Measurements from ENCODE around the gene LRRC46. TPM values are rescaled to one million over a fixed set of nuclear protein-coding genes. Genes with fewer than 3 reads are reported as not detected.

The LRRC46 gene, protein sequence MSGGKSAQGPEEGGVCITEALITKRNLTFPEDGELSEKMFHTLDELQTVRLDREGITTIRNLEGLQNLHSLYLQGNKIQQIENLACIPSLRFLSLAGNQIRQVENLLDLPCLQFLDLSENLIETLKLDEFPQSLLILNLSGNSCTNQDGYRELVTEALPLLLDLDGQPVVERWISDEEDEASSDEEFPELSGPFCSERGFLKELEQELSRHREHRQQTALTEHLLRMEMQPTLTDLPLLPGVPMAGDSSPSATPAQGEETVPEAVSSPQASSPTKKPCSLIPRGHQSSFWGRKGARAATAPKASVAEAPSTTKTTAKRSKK
- 0.12 TPM in 1 of 2 replicates, not detected in the other for total RNA-seq (2014; rRNA removed; shearing (Covaris generic))

DNA sequence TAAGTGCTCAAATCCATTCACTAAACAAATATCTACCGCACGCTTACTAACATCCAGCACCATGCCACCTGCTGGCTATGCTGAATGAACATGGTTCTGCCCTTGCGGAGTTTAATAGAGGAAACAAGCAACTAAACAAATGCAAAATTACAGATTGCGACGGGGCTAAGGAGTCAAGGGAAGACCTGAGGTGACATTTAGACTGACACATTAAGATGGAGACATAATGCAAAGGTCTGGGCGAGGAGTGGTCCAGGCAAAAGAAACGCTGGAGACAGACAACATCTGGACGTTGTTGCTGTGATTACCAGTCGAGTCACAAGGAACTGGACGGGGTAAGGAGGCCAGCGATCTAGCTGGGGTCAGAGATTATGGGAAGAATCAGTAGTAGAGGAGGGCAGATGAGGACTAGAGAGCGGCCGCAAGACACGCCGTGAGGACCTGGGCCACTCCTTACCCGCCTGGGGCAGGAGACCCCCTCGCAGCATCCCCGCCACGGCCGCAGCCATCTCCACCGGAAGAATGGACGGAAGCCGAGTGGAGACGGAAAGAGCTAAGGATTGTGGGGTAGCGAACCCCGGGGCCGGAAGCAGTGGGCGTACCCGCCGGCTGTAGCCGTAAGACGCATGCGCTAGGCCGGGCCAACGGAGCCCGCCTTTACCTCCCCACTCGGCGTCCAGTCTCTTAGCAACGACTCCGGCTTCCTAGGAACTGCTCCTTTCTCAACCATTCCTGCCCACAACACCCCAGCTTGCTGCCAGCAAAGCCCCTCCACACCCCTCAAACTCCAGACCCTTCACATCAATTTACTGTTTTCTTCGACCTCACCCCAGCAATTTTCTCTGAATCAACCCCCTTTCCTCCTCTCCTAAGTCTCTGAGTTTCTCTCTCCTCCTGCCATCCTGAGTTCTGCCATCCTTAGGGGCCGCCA lies at the start of gene LRRC46, which contains the start of gene MRPL10:
Gene LRRC46, plus strand, starts transcription at position 668 of the 931 bp plus-strand sequence. CDS start 320 bp downstream, outside the sequence.
Gene MRPL10, minus strand, starts transcription at position 539 of the 931 bp plus-strand sequence. Its CDS starts 30 bp downstream, at position 509.
- peak; percentile 89 for DNase-seq (ENCODE audit: low read depth)

DNA sequence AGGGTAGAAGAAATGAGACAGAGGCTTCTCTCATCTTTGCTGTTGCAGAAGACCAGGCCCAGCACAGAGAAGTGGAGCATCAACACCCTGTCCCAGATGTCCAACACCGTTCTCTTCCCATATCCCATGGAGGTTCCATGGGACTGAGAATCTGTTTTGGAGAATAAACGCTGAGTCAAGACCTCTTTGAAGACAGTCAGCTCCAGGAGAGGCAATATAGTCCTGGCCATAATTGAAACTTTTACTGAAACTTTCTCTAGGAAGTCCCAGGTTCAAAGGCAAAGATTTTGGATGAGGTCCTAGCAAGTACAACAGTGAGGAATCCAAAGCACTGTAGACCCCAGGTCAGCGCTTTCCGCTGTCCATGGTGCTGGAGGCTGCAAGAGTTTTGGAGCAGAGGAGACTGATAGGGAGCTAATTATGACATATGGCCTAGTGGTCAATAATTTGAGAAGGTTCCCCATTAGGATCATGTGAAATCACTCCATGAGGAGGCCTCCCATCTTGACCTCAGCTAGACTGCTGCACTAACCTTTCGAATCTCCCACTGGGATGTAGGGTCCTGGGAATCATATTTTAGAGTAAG lies 45.8 kb upstream of the LRRC46 start:
- peak; percentile 8 for DNase-seq (ENCODE audit: low read depth)

DNA sequence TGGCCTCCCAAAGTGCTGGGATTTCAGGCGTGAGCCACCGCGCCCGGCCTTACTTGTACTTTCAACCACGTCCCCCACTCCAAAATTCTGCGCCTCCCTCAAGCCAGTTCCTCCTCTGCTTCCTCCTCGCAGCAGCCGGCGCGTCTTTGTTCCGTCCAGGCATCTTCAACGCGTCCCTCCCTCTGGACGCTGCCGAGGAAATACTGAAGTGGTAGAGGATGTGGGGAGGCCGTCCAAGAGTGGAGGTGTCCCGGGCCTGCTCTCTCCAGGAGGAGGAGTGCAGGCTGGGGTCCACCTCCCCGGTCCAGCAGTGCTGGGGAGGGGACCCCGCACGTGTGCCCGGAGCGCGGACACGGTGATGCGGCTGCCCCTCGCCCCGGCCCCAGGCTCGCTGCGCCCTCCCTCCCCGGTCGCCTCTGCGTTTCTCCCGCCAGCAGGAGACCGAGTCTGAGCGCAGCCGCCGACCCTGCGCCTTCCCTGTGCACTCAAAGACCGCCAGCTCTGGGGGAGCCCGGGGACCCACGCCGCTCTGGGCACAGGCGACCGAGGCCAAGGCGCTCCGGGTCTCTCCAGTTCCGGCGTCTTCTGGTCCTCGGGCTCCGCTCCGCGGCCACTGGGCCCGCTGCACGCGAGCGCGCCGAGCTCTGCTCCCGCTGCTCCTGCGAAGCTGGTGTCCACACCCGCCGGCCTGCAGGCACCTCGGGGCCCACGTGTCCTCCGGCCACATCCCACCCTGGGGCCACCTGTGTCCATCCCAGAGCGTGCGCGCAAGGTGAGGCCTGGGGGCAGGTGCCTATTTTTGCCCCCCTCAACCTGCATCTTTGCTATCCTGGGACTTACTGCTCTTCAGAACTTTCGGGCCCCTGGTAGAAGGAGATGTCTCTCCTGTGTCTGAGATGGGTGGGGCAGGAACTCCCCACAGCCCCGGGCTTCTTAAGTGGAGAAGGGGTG lies 41.6 kb upstream of the LRRC46 start:
- DNase-seq (ENCODE audit: low read depth): peak; percentile 57

DNA sequence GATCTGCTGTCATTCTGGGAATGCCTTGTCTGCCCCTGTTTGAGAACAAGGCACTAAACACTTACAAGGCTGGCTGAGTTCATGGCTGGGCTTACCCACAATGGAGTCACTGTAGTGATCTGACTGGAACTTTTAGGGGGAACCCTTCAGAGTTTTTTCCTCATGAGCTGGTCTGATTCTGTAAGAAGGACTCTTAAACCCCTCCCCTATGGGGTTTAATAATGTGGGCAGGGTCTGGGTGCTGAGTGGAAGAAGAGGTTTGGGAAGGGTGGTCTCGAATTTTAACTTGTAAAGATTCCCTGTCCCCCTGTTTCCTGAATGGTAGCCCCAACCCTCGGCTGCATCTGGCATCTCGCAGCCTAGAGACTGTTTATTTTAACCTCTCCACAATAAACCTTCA lies 40.4 kb upstream of the LRRC46 start:
- DNase-seq (ENCODE audit: low read depth): no peak

DNA sequence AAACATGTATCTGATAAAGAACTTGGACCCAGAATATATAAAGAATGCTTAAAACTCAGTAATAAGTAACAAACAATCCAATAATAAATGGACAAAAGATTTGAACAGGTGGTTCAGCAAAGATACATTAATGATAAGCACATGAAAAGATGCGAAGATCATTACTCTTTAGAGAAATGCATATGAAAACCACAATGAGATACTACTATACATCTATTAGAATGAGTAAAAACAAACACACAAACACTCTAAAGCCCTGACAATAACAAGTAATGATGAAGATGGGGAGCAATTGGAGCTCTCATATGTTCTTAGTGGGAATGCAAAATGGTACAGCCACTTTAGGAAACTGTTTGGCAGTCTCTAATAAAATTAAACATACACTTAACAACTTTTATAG lies 39.0 kb upstream of the LRRC46 start:
- no peak for DNase-seq (ENCODE audit: low read depth)

DNA sequence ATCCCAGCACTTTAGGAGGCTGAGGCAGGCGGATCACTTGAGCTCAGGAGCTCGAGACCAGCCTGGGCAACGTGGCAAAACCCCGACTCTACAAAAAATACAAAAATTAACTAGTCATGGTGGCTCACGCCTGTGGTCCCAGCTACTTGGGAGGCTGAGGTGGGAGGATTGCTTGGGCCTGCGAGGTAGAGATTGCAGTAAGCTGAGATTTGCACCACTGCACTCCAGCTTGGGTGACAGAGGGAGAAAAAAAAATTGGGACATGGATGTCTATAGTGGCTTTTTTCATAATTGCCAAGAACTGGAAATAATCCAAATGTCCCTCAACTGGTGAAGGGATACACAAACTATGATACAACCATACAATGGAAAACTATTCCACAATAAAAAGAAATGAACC lies 38.5 kb upstream of the LRRC46 start:
- DNase-seq (ENCODE audit: low read depth): no peak

DNA sequence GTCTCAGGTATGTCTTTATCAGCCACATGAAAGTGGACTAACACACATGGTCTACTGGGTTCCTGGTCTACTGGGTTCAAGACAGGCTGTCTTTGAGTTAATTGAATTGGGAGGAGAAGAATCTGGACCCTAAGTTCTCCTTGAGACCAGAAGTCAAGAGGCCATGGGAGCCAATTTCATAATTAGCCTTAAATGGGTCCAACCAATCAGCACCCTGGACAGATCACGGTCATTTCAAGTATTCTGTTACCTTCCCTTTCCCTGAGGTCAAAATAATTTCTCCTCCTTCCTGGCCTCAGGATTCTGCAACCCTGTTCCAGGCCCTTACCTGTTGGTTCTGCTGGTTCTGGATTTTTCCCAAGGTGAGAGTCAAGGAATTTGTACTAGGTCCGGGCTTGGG lies 33.7 kb upstream of the LRRC46 start:
- DNase-seq (ENCODE audit: low read depth): peak; percentile 20

DNA sequence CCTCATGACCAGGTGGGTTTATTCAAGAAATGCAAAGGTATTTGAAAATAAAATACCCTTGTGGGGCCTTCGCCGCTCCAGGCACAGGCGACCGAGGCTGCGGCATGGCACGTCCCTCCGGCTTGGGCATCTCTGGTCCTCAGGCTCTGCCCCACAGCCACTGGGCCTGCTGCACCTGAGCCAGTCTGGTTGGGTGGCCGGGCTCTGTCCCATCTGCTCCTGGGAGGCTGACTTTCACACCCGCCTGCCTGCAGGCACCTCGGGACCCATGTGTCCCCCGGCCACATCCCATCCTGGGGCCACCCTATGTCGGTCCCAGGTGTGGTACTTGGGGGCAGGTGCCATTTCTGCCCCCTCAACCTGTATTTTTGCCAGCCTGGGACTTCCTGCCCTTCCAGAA lies 30.8 kb upstream of the LRRC46 start:
- DNase-seq (ENCODE audit: low read depth): no peak

DNA sequence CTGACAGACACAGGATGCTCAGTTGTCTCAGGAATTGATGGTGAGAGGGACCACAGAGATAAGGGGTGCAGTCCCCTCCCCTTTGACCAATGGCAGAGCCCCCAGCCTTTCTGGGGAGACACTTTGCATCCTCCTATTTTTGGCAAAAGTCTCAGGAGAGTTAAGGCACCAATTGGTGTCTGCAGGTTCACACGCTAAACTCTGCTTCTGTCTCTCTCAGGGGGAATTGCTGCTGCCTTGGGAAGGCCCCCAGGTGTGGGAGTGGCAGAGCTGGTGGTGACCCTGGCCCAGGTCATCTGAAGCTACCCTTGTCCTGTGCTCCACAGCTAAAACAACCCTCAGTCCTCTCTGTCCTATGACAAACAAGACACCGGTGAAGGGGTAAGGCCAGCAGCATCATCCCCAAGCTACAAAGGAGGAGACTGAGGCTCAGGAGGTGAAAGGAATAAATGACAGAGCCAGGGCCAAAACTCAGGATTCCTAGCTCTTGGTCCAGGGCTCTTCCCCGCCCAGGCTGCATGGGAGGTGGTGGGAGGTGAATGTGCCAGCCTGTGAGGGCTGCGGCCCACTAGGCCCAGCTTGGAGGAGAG lies 30.2 kb upstream of the LRRC46 start:
- DNase-seq (ENCODE audit: low read depth): no peak

DNA sequence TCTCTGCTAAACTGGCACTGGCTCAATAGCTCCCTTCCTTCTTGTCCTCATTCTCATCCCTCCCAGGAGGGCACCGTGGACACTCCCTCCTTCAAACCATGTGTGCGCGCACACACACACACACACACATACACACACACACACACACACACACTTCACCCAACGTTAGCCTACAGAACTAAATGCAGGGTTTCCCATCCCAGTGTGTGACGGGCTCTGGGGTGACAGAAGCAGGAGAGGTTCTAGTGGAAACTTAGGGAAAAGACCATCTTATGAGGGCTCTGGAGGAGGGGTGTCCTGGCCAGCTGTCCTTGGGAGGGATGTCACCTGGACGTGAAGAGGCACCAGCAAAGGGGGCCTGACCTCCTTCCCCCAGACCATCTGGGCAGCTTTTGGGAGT lies 29.6 kb upstream of the LRRC46 start:
- no peak for DNase-seq (ENCODE audit: low read depth)

DNA sequence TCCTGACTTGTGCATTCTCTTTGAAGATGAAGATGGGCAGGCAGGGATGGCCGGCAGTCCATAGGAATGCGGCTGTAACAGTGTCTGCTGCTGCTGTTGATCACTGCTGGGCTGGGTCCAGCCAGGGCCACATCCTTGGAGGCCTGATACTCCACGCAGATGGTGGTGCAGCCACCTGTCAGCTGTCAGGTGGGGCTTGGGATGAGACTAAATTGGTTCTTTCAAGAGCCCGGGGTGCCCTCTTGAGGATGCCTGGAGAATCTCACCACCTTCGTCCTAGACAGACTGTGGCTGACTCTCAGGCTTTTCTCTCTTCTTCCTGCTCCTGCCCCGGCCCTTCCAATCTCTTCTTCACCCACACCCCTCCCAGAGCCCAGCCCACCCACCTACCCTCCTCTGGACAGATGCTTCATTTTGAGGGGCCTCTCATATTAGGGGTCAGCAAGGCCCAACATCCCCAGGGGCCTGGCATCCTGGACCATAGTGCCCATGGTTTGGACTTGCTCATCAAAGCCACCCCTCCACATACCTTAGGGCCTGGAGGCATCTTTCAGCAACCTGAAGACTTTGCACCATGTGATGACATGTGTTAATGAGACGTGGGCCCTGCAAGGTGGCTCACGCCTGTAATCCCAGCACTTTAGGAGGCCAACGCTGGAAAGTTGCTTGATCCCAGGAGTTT lies 29.0 kb upstream of the LRRC46 start:
- peak; percentile 57 for DNase-seq (ENCODE audit: low read depth)

DNA sequence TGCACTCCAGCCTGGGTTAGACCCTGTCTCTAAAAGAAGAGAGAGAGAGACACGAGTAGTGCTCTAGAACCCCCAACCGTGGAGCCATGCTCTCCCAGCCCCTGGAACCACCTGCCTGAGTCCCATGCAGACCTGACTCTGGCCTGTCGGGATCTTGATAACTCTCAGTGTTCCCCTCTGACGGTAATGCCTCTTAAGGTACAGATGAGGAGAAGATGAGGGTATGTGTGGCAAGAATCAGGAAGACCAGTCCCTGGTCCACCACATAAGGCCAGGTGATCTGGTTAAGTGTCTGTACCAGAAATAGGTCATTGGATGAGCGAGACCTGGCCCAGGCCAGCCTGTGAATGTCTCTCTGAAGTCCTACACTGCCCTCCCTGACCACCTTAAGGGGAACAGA lies 28.3 kb upstream of the LRRC46 start:
- DNase-seq (ENCODE audit: low read depth): no peak

DNA sequence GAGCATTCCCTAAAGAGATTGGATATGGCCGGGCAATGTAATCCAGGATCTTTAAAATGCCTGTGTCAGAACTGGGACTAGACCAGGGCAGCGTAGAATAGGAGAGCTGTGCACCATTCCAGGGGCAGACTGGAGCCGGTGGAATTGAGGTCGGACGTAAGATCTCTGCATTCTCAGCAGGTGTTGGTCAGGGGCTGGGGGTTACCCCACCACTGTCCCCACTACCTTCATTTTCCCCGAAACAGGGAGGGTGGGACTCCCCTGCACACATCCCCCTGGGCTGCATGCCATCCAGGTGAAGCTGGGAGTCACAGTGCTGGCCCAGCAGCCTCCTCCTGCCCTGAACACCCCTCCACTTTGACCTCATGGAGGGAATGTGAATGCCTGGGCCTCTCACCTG lies 27.7 kb upstream of the LRRC46 start:
- DNase-seq (ENCODE audit: low read depth): no peak

DNA sequence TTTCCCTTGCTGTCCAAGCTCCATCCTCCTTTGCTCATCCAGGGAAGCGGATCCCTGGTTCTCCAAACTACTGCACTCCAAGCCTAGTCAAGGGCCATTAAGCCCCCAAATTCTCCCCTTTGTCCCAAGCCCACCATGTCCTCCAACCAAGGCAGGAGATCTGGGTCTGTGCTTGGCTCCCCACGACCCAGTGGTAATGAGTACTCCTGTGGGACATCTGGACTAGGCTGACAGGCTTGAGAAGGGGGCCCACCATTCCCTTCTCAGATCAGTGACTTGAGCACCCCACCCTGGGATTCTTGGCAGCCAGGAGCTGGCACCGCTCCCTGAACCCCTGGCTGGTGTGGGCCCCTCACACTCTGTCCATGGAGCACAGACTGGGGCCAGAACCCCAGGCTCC lies 27.0 kb upstream of the LRRC46 start:
- DNase-seq (ENCODE audit: low read depth): no peak

DNA sequence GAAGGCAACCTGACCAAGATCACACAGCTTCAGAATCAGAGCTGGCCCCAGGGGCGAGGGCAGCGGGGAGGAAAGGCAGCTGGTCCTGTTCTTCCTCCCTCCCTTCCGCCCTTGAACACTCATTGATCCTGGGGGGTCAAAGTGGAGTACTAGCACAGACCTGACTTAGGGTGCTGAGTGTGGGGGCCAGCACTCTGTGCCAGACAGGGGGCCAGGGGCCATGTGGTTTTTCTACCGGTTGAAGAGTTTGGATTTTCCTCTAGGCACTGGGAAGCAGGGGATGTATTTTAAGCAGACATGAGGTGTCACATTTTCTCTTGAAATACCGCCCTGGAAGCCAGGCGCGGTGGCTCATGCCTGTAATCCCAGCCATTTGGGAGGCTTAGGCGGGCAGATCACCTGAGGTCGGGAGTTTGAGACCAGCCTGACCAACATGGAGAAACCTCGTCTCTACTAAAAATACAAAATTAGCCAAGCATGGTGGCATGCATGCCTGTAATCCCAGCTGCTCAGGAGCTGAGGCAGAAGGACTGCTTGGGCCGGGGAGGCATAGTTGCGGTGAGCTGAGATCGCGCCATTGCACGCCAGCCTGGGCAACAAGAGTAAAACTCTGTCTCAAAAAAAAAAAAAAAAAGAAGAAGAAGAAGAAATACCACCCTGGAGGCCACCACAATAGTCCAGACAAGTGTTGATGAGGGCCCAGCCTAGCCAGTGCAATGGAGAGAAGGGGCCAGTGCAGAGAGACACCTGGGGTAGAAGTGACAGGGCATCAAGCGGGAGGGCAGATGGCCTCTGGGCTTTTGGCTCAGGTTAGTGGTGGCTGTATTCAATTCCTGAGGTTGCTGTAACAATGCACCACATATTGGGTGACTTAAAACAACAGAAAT lies 25.2 kb upstream of the LRRC46 start:
- DNase-seq (ENCODE audit: low read depth): no peak

DNA sequence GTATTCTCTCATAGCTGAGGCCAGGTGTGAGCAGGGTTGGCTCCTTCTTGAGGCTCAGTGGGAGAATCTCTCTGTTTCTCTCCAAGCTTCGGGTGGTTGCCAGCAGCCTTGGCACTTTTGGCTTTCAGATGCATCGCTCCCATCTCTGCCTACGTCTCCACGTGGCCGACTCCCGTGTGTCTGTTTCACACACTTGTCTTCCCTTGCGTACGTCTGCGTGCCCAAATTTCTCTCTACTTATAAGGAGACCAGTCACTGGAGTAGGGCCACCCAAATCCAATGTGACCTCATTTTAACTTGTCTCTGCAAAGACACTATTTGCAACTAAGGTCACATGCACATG lies 24.6 kb upstream of the LRRC46 start:
- DNase-seq (ENCODE audit: low read depth): no peak

DNA sequence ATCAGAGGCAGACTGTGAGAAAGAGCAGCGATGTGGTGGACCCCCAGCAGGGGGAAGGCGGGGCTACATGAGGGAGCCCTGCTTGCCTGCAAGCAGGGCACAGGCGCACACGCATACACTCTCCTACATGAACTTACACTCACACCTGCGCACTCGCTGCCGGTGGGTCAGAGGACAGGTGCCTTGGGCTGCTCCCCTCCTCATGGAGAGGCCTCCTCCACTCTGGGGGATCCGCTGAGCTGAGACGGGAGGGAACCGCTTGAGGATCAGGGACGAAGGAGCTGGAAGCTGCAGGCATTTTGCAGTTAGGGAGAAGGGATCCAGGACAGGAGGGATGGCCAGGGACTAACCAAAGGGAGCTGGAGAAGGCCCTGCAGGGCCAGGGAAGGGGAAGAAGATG lies 24.0 kb upstream of the LRRC46 start:
- DNase-seq (ENCODE audit: low read depth): no peak

DNA sequence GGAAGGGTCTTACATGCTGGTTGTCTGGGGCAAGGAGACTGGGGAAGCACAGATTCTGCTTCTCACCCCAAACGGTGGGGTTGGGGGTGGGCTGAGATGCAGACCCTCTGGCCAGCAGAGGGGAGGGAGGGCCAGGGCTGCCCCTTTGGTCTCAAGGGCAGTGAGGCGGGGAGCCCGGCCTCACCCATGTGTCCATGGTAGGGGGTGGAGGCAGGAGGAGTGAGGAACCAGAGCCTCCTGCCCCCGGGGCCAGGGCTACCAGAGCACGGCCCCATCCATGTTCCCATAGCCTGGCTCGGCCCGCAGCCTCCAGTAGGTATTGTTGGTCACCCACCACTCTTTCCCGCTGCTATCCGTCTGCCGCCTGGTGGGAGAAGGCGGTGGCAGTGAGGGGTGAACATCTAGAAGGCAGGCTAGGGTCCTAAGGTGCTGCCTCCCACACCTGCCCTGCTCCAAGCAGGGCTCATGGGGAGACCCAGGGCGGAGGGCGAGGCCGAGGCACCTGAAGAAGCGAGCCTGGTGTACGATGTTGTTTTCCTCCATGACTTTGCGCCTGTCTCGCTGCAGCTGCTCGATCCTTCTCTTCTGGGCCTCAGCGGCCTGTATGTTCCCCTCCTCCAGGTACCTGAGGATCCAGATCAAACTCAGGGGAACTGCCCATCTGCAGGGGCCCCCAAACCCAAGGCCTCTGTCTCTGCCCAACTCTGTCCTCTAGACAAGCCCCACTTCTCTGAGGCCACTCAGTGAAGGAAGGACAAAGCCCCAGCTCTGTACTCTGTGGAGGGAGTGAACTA lies 23.2 kb upstream of the LRRC46 start:
- no peak for DNase-seq (ENCODE audit: low read depth)
